HG03025 (cell line): ENCODE data around the gene CUX1.
"Not testable (repeated sequence)": the region's sequence is repeated elsewhere in the genome, so short reads cannot be mapped to it uniquely, and the experiment has no call there.

ENCODE experiments used
- ATAC-seq: cut with Tn5 transposase; IDR thresholded peaks from one replicate; pipeline ENCODE4 v1.9.1; 2021; ENCODE audit warnings: mild to moderate bottlenecking, moderate library complexity; ENCODE audit not compliant: unreplicated experiment, low FRiP score

Gene CUX1

GRCh38 chr7:102149416-102149815 lies 332.0 kb downstream of the CUX1 start:
- no peak for ATAC-seq

- ATAC-seq, result no peak
Observed at GRCh38 chr7:102150266-102150665, 332.8 kb downstream of the CUX1 start.

DNA sequence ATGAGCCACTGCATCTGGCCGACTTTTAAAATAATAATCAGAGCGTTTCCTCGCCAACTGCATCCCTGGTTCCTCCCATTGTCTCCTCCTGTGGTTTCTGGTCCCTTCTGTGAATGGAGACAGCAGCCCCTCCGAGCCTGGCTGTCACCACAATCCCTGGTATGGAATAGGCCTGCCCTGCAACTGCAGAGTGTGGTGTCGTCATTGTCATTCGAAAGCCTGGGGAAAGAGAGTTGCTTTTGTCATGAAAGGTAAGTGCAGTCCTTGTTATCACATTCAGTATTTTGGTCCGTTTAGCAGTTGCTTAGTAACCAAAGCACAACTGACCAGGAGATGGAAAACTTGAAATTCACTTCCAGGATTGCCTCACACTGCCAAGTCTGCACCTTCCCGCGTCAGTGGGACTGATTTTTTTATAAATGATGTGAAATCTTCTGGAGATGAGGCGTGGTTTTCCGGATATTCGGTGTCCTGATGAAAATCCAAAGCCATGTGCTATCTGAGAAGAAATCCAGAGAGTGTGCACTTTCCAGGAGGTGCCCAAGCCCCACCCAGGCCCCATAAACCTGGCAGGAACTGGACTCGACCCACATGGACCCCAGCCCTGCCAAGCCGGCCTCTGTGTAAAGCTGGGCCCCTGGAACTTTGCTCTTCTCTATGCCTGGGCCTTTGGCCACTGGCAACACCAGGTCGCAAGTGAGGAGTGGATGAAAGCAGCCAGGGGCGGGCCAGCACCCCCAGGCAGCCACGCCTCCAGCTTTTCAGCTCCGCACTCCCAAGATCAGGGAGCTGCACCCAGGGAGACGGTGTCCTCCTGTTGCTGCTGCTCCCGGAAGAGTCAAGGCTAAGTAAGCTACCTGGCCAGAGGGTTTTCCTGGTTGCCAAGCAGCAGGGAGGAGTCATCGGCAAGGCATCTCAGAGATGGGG lies 335.5 kb downstream of the CUX1 start:
- ATAC-seq, result no peak

DNA sequence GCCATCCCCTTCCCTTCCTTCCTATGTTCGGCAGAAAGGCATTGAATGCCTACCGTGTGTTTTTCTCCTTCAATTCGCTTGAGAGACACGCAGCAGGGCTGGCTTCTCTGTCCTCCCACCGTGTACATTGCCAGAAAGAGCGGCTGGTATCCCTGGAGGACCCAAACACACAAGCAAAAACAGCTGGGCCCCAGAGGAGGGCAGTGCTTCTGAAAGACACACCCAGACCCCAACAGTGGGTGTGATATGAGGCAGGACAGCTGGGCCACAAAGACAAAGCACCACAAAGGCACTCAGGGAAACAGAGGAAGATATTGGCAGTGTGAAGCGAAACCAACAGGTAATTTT lies 336.1 kb downstream of the CUX1 start:
- no peak for ATAC-seq

GRCh38 chr7:102154425-102154824 lies 337.0 kb downstream of the CUX1 start:
- ATAC-seq, result no peak

DNA sequence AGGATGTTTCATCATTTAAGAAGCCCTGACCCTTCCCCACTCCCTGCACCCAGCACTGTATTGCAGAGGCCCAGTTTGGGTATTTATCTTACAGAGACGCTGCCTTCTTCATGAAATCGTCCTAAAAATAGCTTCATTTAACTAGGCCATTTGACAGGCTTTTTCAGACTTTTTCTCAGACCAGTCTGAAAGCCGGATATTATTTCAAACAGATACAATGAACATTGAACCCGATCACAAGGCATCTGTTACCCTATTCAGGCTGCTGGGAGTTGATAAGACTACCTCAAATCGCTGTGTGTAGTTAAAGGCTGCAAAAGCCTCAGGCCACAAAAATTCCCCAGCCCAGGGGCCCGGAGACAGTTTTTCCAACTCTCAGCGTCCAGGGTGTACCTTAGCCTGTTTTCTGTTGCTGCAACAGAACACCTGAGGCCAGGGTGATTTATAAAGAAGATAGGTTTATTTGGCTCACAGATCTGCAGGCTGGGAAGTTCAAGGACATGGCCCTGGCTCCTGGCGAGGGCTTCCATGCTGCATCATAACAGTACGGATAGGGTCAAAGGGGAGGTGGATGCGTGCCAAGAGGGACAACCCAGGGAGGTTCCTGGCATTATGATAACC lies 338.5 kb downstream of the CUX1 start:
- ATAC-seq, result no peak

- no peak for ATAC-seq
Observed at GRCh38 chr7:102156867-102157266, 339.4 kb downstream of the CUX1 start.

DNA sequence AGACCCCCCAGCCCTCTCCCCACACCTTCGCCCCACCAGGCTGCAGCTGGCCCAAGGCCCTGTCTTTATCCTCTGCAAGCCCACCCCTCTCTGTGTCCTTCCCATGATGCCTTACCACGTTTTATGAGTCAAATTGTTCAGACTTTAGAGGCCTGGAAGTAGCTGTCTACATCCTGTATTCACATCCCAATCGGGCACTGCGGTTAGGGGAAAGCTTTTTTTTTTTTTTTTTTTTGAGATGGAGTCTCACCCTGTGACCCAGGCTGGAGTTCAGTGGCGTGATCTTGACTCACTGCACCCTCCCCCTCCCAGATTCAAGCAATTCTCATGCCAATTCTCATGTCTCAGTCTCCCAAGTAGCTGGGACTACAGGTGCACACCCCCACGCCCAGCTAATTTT lies 347.7 kb downstream of the CUX1 start:
- no peak for ATAC-seq

DNA sequence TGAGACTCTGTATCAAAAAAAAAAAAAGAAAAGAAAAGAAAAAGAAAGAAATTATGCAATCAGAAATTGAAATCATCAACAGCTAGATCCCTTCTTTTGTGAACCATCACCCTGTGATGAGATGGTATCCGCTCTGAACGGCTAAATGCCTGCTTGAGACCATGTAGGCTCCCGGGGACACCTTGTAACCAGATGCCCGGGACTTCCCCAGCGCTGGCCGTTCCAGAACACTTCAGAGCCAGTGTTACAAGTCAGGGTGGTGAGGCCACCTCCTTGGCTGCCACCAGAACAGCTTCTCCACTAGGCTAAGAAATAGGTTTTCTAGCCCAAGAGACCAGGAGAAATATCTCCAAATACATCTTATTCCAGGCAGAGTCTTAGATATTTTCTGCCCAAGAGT lies 349.8 kb downstream of the CUX1 start:
- ATAC-seq, result no peak

DNA sequence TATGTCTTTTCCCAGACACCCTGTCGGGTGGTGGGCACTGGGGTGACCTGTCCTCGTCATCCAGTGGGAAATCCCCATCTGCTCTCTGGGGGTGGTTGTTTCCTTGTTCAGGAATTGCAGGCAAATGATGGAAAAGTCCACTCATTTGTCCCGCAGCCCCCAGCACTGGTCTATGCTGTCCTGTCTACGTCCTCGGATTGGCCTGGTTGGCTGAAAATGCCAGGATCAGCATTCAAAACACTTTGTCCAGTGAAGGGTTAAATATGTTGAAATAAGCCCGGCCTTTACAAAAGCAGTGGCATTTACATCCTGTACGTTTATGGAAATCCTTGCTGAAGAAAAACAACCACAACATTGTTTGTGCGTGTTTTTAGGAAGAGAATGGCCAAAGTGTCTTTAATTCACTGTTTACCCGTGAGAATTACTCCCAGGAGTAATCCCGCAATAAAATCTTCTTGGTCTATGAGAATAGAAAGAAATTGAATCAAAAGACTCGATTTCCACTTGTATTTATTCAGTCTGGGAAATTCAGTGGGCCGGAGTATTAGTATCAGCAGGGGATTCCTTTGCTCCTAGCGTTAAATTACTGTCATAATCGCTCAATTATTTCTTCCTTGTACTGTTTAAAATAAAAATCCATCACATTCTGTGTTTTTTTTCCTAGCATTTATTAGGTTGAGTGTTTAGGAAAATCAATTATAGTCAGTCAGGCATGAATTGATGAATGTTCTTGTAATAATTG lies 352.4 kb downstream of the CUX1 start:
- ATAC-seq, result no peak

DNA sequence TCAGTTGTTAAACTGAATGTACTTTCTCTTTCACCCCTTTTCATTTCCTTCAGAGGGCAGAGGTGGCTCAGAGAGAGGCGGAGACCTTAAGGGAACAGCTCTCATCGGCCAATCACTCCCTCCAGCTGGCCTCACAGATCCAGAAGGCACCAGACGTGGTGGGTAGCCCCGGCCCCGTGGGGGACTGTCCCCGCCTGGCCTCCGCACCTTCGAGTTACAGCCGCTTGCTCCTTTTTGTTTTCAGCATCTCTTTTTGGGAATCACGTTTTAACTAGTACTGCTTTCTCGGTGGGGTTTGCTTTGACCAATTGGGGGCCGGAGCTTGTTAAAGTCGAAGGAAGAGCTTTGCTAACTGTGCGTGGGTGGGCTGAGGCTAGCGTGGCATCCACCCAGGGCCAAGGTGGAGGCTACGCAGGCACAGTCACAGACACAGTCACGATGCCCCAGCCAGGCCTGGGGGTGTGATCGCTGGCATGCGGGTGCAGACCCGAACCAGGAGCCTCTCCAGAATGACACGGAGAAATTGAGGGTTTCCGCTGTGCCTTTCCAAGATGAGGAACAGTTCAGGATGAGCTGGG lies 353.1 kb downstream of the CUX1 start:
- ATAC-seq, result no peak

- ATAC-seq, result no peak
Observed at GRCh38 chr7:102173669-102174068, 356.2 kb downstream of the CUX1 start.

DNA sequence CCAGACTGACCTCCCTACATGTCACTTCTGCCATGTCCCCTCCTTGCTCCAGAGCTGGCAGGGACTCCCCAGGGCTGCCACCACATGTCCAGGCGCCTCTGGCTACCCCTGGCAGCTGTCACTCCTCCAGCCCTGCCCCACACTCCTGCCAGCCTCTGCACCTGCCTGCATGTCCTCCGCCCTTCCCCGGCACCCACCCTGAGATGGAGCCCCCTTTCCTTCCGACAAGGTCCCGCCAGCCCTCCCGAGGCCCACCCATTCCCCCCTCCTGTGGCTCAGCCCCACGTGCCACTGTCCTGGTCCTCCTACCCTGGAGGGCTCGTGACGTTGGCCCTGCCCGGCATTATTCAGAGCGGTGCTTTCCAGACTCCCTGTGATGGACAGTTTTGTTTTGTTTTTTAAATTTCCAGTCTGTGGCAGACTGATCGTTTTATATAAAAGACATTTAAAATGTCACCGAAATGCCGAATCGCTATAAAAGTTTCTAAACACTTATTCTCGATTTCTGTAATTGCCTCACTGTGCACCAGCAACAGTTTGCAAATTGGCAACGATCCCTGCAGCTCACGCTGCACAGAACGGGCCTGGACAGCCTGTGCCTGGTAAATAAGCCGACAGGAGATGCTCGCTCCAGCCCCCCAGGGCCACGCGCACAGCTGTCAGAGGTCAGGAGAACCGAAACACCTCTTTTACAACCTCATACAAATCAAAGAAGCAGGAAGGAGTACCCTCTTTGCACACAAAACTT lies 358.2 kb downstream of the CUX1 start:
- no peak for ATAC-seq

DNA sequence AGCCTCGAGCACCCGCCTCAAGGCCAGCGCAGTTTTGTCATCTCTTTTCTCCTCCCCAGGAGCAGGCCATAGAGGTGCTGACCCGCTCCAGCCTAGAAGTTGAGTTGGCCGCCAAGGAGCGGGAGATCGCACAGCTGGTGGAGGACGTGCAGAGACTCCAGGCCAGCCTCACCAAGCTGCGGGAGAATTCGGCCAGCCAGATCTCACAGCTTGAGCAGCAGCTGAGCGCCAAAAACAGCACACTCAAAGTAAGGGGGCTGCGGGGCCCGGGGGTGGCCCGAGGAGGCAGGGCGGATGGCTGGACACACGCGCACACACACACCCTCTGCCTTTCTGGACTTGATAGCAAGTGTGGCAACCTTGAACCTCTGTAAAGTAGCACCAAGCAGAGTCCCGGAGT lies 361.0 kb downstream of the CUX1 start:
- no peak for ATAC-seq

- ATAC-seq, result no peak
Observed at GRCh38 chr7:102180727-102181126, 363.3 kb downstream of the CUX1 start.

GRCh38 chr7:102181517-102181916 lies 364.1 kb downstream of the CUX1 start:
- ATAC-seq, result no peak

GRCh38 chr7:102182016-102182415 lies 364.6 kb downstream of the CUX1 start:
- no peak for ATAC-seq

DNA sequence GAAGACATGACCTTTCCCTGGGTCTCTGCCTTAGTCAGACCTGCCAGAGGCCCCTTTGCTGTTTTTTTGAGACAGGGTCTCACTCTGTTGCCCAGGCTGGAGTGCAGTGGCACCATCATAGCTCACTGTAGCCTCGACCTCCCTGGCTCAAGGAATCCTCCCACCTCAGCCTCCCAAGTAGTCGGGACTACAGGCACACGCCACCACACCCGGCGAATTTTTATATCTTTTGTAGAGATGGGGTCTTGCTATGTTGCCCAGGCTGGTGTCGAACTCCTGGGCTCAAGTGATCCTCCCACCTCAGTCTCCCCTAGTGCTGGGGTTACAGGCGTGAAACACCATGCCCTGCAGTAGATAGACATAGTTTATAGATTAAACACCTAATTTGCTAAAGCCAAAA lies 366.4 kb downstream of the CUX1 start:
- not testable (repeated sequence) for ATAC-seq

DNA sequence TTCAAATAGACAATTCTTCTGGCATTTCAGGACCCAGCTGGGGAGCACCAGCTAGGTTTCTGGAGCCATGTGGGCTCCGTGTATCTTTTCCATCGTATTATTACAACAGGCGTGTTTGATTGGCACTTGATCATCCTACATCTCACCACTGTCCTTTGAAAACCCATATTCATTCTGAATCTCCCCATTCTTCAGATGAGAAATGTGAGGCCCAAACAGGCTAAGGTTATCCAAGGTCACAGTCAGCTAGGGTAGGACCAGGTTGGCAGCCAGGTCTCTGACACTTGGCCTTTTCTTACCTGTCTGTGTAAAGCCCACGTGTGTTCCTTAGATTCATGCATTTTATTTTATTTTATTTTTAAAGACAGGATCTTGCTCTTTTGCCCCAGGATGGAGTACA lies 366.9 kb downstream of the CUX1 start:
- ATAC-seq, result no peak

DNA sequence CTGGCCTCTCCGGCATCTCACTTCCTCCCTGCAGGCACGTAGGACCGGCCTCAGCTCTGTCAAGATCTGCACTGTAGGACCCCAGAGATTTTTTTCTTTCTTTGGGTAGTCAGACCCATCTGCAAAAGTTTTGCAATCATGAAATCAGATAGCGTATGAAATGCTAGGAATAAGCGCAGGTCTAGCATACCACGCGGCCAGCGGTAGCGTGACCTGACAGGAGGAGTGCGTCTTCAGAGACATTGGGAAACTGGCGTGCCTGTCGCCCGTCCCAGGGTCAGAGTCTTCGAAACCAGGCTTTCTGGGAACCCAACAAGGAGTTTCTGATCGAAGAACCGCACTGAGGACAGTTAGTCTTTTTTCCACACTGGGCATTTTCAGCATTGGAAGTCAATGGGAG lies 368.4 kb downstream of the CUX1 start:
- no peak for ATAC-seq
